ENCODE measurements around the gene SPATA31E1.

SPATA31E1 gene

DNA sequence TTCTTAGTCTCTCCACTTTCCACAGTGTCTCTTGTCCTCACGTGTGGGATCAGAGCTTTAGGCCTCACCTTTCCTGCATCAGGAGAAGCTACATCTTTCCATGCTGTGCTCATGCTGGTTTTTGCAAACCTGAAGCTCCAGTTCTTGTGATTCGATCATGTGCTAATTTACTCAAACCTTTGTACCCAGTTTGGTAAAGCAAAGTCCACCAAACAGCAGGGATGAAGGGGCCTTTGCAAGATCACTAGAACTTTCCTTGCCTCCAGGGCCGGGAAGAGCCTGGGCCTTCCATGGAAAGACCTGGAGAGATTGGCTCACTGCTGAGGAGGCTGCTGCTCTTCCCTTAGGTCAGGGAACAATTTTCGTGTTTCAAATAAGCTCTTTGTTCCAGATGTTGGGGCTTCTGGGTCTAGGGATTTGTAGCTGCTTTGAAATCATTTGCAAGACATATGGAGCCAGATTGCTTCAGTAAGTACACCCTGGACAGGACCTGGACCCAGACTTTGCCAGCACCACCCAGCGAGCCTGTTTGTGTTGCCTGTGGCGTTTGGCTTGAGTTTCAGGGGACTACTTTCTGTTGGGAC, 18.7 kb upstream of the SPATA31E1 start:
- no peak for DNase-seq (ENCODE audit: low spot score)

DNA sequence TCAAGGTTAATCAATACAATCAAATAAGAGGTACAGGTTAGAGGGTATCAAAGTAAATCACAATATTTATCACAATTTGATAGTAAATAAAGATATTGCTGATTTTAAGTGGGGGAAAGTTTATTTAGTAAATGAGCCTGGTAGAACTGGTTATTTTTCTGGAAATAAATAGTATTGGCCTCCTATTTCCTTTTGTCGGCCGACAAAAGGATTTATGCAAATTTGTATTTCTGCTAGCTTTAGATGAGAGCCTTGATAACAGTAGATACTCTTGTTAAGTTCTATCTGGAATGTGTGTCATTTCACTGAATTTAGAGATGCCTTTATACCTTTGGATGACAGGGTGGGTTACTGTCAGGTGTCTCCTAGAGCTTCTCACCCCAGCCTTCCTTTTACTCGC, 17.8 kb upstream of the SPATA31E1 start:
- no peak for DNase-seq (ENCODE audit: low spot score)

DNA sequence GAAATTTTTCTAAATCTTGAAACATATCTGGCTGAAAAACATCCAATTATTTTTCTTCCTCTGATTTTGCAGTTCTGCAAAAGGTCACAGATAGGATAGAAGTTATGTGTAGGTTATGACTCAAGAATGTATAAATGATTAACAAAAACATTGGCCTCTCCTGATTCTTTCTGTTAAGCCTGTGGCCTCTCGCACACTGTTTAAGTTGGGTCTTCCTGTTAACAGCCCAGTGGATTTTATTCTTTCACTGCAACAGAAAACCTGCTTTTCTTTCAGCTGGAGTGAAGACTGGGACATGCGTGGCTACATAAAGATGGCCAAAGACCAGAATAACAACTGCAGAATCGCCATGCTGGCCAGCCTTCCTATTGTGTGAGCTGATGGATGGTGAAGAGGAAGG, 17.1 kb upstream of the SPATA31E1 start:
- no peak for DNase-seq (ENCODE audit: low spot score)

DNA sequence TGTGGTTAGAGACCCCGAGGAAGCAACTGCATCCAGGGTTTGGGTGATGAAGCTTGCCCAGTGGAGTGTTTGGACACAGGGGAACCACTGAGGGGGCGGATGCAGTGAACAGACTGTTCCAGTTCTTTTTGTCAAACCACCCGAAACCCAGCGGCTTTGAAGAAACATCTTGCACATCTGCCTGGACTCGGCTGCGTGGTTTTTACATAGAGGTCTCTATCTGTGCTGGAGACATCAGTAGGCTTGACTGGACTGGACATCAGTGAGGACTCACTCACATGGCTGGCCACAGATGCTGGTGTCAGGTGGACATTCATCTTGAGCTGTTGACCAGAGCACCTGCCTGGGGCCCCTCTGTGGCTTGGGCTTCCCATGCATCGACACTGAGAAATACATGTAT, 15.3 kb upstream of the SPATA31E1 start:
- DNase-seq (ENCODE audit: low spot score): no peak

DNA sequence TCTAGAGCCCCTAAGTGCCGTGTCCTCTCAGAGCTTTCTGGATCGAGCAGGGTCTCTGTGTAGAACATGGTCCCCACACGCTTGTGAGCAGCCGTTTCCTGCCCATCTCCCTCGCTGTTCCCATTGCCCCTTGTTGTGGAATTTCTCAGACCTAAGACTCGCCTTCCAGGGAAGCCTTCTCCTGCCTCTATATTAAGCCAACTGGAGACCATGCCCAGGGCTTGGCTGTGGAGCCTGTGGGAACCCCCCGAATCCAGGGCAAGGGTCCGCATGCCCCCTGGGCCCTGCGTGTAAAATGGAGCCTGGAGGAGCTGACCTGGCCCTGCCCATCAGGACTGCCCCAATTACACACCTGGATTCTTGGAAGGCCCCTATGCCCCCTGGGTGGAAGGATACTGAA, 14.5 kb upstream of the SPATA31E1 start:
- no peak for DNase-seq (ENCODE audit: low spot score)

DNA sequence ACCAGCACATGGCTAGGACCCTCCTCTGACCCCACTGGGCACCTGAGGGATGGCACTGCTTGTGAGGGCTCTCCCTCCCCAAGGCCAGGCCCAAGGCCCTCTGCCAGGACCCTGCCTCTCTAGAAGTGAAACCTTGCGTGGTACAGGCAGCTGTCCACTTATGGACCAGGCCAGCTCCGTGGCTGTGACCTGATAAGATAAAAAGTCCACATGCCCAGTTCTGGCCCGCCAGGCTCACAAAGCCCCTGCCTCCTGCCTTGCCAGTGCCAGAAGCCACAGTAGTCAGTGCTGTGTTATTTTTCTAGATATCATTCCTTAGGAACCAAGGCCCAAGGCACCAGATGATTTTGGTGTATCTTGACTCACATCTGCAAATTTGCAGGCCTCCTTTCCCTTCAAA, 14.0 kb upstream of the SPATA31E1 start:
- DNase-seq (ENCODE audit: low spot score): no peak

DNA sequence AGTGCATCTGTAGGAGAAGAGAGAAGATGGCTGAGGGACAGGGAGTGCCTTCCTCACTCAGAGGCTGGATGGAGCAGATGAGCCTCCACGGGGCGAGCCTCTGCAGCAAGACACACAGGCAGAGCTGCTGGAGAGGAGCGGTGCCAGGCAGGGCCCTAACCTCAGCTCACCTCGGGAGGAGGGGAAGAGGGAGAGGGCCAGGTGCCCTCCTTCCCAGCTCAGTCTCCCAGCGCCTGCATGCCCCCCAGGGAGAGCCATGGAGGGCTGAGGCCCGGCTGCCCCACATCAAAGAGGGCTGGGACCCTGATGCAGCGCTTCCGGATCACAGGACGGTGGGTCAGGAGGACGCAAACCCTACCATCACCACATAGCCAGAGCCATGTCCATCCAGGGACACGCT, 13.6 kb upstream of the SPATA31E1 start:
- no peak for DNase-seq (ENCODE audit: low spot score)

DNA sequence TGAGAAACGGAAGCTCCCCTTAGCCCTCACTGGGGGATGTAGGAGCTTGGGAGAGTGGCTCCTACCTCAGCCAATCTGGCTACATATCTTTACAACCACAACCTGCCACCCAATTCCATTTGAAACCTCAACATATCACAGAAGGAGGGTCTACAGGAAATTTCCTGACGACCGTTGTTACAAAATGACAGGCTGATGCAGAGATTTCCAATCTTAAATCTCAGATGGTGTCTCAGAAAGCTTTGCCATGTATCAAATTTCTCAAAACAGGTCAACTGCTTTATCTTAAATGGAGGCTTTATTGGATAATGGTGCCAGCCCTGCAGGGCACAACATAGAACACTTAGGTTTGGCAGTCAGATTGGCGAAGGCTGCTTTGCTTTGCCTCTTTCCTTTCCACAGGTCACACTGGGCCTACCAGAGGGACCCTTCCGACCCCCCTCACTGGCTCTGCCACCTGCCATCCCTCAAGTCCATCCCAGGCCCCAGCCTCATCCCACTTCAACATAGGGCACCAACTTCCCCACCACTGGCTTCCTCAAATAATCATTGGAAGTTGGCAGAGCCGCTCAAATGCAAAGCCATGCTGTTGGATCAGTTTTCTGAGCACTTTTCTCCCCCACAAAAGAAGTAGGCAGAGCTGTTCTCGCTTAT, 11.1 kb upstream of the SPATA31E1 start:
- DNase-seq (ENCODE audit: low spot score): no peak

DNA sequence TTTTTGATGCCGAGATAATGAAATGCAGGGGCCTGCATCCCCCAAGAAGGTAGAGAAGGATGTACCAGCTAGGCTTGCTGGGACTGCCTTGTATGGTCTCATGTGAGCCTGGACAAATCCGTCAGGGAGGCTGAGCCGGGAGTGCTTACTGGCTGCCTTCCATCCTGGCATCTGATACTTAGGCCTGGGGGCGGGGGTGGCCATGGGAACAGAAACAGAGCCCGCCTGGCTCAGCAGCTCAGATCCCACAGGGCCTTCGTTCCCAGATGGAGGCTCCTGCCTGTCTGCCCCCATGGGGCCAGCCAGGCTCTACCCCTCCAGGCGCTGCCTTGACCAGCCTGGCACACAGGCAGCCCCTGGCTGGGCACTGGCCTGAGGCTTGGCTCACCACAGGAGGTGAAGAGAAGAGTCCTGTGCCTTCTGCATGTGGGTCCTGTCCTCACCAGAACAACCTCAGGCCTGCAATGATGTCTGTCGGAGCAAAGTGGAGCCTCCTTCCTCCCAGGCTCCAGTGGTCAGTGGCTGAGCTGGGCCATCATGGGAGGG, 10.5 kb upstream of the SPATA31E1 start:
- no peak for DNase-seq (ENCODE audit: low spot score)

DNA sequence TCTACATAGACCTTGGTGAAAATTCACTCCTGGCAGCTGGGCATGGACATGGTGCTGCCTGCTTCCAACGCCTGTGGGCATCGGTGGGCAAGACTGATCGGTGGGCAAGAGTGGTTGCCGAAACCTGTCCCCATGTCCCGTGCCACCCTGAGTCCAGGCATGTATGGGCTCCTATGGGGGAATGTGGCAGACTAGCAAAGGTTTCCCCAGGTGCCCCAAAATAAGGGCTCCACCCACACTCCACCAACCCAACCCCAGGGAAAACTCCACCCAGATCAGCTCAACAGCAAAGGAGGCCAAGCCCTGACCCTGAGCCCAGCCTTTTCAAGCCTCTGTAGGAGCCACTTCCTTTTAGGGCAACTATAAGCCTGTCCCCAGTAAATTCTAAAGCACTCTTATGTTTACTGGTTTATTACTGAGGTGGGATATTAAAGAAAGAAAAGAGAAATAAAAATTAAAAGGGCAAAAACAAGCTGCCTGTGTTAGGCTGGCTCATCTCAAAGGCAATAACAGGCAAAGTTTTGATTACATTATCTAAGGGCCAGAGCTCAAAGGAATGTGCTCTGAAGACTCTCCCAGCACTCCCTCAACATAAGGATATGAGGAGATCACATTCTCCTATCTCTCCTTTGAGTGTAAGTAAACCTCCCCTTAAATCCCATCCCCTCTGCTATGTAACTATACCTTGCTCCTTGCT, 8.9 kb upstream of the SPATA31E1 start:
- DNase-seq (ENCODE audit: low spot score): no peak

DNA sequence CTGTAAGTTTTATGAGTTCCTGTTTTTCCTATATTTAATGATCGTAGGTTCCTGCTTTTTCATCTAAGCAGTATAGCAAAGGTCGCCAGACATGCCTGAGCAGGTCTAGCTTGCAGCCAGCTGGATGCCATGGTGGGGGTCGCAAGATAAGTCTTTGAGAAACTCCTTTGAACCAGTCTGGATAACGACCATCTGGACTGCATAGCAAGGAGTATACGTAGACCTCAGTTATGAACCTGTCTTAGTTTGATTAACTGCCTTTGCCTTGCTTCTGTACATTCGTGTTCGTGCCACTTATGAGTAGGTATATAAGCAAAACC, 8.4 kb upstream of the SPATA31E1 start:
- no peak for DNase-seq (ENCODE audit: low spot score)

DNA sequence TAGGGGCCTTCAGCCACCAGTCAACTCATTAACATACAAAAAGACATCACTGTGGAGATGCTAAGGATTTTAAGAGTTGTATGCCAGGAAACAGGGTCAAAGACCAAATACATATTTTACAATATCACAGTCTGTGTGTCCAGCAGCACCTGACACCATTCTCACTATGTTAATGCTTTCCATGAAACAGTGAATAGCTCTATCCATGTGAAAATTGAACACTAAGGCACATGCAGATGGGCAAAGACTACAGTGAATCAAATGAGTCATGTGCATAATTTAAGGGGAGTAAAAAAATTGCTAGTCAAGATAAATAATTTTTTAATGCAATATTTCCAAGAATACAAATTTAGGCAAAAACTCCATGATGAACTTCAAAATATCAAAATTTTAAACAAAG, 7.6 kb upstream of the SPATA31E1 start:
- no peak for DNase-seq (ENCODE audit: low spot score)

DNA sequence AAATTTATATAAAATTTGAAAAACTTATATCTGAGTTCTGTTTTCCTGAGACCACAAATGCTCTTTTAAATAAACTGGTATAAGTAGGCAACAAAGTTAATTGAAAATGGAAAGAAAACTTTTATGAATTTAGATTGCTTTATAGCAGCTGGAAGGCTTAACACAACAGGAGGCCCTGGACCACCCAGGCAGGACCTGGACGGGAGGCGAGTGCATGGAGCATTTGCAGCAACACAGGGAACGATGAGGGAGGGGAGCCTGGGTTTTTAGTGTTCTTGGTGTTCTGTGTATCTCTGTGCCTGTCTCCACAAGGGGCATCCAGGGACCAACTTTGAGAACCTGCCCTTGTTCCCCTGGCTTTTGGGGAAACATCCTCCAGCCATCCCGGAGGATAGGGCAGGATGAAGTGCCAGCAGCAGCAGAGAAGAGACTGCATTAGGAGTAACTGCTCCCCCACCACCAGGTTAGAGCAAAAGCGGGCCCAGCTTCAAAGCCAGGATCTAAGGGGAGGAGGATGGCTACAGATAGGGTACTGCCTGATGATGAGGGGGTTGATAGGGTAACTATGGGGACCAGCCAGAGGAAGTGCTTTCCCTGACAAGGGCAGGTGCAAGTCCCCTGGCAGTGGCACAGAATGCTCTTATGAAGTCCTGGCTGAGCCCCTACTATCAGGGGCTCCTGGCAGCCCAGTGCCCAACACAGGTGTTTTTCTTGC, 6.7 kb upstream of the SPATA31E1 start:
- no peak for DNase-seq (ENCODE audit: low spot score)

DNA sequence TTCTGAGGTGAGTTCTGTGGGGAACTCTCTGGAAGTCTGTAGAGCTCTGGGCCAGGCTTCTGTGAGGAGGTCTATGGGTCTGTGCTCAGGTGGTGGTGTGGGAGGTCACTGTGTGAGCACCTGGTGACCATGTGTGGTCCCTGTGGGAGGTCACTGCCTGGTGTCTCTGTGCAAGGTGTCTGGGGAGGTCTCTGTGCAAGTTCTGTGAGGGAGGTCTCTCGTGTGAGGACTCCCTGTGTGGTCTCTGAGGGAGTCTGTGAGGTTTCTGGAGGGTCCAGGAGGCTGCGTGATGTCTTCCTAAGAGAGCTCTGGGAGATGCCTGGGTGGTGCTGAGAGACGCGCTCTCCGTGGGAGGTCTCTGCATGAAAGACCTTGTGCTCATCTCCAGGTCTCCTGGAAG, 6.0 kb upstream of the SPATA31E1 start:
- DNase-seq (ENCODE audit: low spot score): no peak

DNA sequence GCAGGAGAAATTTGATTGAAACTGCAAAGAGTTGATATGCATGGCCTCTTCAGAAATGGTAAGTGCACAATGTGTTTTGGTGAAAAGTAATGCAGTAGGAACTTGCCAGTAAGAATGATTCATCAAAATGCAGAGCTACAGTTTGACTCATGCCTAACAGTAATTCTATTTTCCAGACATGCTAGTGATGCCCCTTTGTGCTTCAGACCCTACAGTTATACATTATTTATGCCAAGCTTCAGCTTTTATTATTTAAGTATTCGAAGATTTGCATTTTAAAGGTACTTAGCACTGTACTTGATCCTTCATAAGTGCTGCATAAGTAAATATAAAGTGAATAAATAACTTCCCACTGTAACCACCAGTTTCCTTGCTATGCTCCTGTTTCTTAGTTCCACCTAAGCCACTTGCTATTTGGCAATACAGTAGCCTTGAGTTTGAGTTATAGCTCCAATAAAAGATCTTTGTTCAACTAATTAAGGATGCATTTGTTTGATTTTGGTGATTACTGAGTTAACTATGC, 3.6 kb upstream of the SPATA31E1 start:
- DNase-seq (ENCODE audit: low spot score): no peak

DNA sequence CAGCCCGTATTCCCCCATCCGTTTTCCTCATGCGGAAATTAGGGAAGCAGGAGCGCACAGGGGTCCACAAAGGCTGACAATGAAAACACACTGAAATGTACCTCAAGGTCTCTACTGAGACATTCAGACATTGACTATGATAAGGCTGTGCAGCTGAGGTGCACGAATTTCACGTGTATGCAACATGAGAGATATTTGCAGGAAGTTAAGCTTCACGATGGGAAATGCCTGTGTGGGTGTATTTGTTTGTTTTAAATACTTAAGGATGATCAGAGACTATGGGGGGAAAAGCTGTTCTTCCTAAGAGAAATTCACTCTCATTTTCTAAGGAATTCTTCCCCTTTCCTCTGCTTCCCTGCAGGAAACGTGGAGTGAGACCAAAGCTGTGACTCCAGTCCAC, 2.6 kb upstream of the SPATA31E1 start:
- no peak for DNase-seq (ENCODE audit: low spot score)

DNA sequence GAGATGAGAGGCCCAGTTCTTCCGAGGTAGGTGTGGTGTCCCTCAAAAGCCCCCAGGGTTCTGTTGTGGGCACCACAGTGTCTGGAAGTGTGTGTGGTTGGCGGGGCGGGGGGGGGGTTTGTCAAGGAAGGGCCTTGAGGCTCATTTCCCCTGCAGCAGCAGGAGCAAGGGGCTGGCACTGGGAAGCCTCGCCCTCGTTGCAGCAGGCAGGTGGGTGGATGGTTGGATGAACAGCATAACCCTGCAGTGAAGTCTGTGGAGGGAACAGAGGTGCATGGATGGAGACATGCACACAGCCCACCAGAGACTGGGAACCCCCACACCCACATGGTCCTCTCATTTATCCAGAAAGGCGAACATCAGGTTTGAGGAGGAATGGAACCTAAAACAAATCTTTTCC, 2.0 kb upstream of the SPATA31E1 start:
- no peak for DNase-seq (ENCODE audit: low spot score)

DNA sequence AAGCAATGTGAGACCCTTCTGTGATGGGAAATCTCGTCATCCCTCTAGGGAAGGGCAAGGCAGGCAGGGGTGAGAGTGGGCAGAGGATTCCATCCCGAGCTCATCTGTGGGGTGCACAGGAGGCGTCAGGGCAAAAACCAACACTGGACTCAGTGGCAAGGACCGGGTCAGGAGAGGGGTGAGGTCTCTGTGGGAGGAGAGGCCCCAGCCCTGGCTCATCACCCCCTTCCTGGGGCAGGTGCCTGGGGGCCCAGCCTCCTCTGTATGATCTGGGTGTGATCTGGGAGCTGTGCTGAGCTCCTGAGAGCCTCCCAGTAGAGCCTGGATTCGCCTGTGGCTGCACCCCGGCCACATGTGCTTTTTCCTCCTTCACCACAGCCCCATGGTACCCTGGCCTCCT, 597 bp downstream of the SPATA31E1 start:
- no peak for DNase-seq (ENCODE audit: low spot score)

DNA sequence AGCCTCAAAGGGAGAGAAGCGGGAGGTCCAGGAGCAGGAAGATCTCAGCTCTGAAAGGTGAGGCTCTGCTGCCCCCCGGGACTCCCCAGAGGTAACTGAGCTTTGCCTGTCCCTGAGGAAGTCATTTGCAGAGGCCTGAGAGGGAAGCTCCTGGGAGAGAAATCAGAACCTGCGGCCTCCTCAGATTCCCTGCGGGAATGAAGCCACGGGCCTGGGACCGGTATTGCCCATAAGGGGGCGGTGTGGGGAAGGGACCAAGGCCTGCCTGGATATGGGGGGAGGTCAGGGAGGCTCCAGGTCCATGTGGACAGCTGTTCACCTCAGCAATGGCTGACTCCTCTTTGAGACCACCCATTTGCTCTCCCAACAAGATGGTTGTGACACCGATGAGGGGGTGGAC, 1.3 kb downstream of the SPATA31E1 start:
- no peak for DNase-seq (ENCODE audit: low spot score)

DNA sequence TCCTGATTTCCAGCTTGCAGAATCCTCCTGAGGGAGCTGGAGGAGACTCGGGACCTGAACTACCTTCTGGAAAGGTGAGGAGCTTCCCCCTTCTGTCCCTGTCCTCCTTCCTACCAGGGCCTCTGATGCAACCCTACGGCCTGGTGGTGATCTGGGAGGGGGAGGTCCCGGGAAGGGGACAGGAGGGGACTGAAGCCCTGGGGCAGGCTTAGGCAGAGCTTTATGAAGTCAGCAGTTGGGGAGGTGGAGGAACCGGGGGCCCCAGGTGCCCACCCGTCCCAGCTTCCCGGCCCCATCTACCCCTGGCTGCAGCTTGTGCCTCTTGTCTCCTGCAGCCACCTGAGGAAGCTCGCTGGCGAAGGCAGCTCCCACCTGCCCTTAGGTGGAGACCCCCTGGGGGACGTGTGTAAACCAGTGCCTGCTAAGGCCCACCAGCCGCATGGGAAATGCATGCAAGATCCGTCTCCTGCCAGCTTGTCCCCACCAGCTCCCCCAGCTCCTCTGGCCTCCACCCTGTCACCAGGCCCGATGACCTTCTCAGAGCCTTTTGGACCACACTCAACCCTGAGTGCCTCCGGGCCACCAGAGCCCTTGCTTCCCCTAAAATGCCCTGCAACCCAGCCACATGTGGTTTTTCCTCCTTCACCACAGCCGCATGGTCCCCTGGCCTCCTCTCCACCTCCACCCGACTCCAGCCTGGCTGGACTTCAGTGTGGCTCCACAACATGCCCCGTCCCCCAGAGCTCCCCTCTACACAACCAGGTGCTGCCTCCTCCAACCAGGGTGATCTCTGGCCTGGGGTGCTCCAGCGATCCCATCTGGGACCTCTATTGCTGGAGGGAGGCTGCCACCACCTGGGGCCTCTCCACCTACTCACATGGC, 2.1 kb downstream of the SPATA31E1 start:
- no peak for DNase-seq (ENCODE audit: low spot score)

DNA sequence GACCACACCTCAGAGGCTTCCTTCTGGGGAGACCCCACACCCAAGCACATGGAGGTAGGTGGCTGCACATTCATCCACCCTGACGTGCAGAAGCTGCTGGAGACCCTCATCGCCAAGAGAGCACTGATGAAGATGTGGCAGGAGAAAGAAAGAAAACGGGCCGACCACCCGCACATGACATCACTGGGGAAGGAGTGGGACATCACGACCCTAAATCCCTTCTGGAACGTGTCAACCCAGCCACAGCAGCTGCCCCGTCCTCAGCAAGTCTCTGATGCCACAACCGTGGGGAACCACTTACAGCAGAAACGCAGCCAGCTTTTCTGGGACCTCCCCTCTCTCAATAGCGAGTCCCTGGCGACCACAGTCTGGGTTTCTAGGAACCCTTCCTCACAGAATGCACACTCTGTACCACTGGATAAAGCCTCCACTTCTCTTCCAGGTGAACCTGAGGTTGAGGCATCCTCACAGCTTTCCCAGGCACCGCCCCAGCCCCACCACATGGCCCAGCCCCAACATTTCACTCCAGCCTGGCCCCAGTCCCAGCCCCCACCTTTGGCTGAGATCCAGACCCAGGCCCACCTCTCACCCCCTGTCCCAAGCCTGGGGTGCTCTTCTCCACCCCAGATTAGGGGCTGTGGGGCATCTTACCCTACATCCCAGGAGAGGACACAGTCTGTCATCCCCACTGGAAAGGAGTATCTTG, 3.0 kb downstream of the SPATA31E1 start:
- DNase-seq (ENCODE audit: low spot score): no peak
